K562 (cell line): Measurements from ENCODE around the gene TBC1D5. TPM values are rescaled to one million over a fixed set of nuclear protein-coding genes. Genes with fewer than 3 reads are reported as not detected.

Source experiments
- ATAC-seq: fragments of 200-7000 bp; cut with Tn5 transposase; 3 replicates; pipeline ENCODE4 v1.9.1; 2020; ENCODE audit warnings: moderate library complexity
- BruUV-seq: library from RNA; stranded (reverse); fragments of 400-500 nt; replicated peaks from 2 replicates; lab custom pipeline; 2021; lab: Mats Ljungman, UMichigan
- CTCF ChIA-PET: fragments of 300-600 bp; formaldehyde crosslinking; extraction: SDS; loops from one replicate; lab custom pipeline; 2021; ENCODE audit warnings: low intra/inter-chr PET ratio; lab: Yijun Ruan, JAX
- POLR2A ChIA-PET: fragments of 300-600, 350-650 bp; sonication (Branson Sonifier 250); formaldehyde crosslinking; extraction: SDS; loops from one replicate; lab custom pipeline; 2021; ENCODE audit warnings: antibody characterized with exemption, inconsistent platforms; lab: Yijun Ruan, JAX
- DNase-seq, 4 experiments: peaks; one replicate each; pipeline versions ENCODE4 v3.0.0 to v3.0.0-alpha.2; 2011 to 2018; ENCODE audit warnings: low spot score in 3 of 4, mixed read lengths in 3 of 4; ENCODE audit errors: extremely low read depth in 1 of 4
- FAIRE-seq: peaks from 2 replicates; lab custom pipeline; 2011; peaks lifted over from hg19 to GRCh38; lab: Jason Lieb, UNC
- H2AFZ ChIP-seq: 2 replicates; pipeline ENCODE4 v1.6.0; 2011; ENCODE audit warnings: low read depth, low read length, control low read depth, inconsistent platforms
- H3K27ac ChIP-seq: fragments of 200-600 bp; 3 replicates; pipeline ENCODE4 v1.8.0; 2011; ENCODE audit warnings: low read depth, mild to moderate bottlenecking, control low read depth, inconsistent platforms, low read length, moderate library complexity, mixed read lengths; ENCODE audit errors: extremely low read depth
- H3K27me3 ChIP-seq, 2 experiments: fragments of 300-600 bp in 1 of 2; 2 replicates in 1 of 2; 3 replicates in 1 of 2; pipeline versions ENCODE4 v1.6.0 to v1.8.0; 2011; ENCODE audit warnings: inconsistent platforms in 2 of 2, low read length in 2 of 2, mild to moderate bottlenecking in 1 of 2, mixed read lengths in 1 of 2, moderate library complexity in 1 of 2; ENCODE audit not compliant: control insufficient read depth in 2 of 2, insufficient read depth in 2 of 2
- H3K36me3 ChIP-seq: fragments of 300-600 bp; 3 replicates; pipeline ENCODE4 v1.8.0; 2011; ENCODE audit warnings: mild to moderate bottlenecking, low read length, inconsistent platforms; ENCODE audit not compliant: control insufficient read depth, insufficient read depth
- H3K4me1 ChIP-seq, 2 experiments: fragments of 200-600 bp in 1 of 2; replicated peaks in 1 of 2; 2 replicates in 1 of 2; 3 replicates in 1 of 2; pipeline versions ENCODE4 v1.5.1 to v1.8.0; 2011; ENCODE audit warnings: inconsistent platforms in 2 of 2, low read length in 2 of 2, mild to moderate bottlenecking in 1 of 2, mixed read lengths in 1 of 2, moderate library complexity in 1 of 2; ENCODE audit not compliant: control insufficient read depth in 2 of 2, insufficient read depth in 2 of 2
- H3K4me2 ChIP-seq: 2 replicates; pipeline ENCODE4 v1.6.1; 2011; ENCODE audit warnings: low read length, control low read depth, inconsistent platforms, mixed read lengths; ENCODE audit not compliant: insufficient read depth
- H3K4me3 ChIP-seq: fragments of 200-600 bp; sonication (generic), shearing (Covaris generic); 2 replicates; pipeline ENCODE4 v1.5.1; 2016; ENCODE audit warnings: control low read depth, inconsistent platforms
- H3K79me2 ChIP-seq: fragments of 200-600 bp; 3 replicates; pipeline ENCODE4 v1.8.0; 2011; ENCODE audit warnings: low read length, inconsistent platforms; ENCODE audit not compliant: control insufficient read depth, insufficient read depth
- H3K9ac ChIP-seq, 2 experiments: 2 replicates each; pipeline versions ENCODE4 v1.6.0 to v1.6.1; 2011; ENCODE audit warnings: low read depth in 2 of 2, low read length in 2 of 2, control low read depth in 1 of 2, inconsistent platforms in 1 of 2, mild to moderate bottlenecking in 1 of 2, mixed read lengths in 1 of 2; ENCODE audit not compliant: insufficient read depth in 1 of 2
- H3K9me1 ChIP-seq: one replicate; pipeline ENCODE4 v1.6.0; 2011; ENCODE audit warnings: inconsistent platforms, mild to moderate bottlenecking, low read length, moderate library complexity; ENCODE audit not compliant: control insufficient read depth, insufficient read depth
- H3K9me3 ChIP-seq: replicated peaks from 2 replicates; pipeline ENCODE4 v1.5.1; 2011; ENCODE audit warnings: low read depth, low read length, inconsistent platforms; ENCODE audit not compliant: control insufficient read depth, insufficient read depth
- H4K20me1 ChIP-seq: replicated peaks from 2 replicates; pipeline ENCODE4 v1.6.1; 2011; ENCODE audit warnings: low read length, inconsistent platforms, mixed read lengths; ENCODE audit not compliant: control insufficient read depth, insufficient read depth
- ARID1B ChIP-seq: fragments of 450-650 bp; IDR thresholded peaks from 2 replicates; pipeline ENCODE4 v1.6.1; 2016; ENCODE audit warnings: antibody characterized with exemption, mild to moderate bottlenecking, inconsistent platforms
- BHLHE40 ChIP-seq: IDR thresholded peaks from 2 replicates; pipeline ENCODE4 v1.6.1; 2011; ENCODE audit warnings: low read length, improper control_type of control experiment
- DPF2 ChIP-seq: fragments of 450-650 bp; IDR thresholded peaks from 2 replicates; pipeline ENCODE4 v1.6.1; 2016
- NCOA1 ChIP-seq: fragments of 450-650 bp; IDR thresholded peaks from 2 replicates; pipeline ENCODE4 v1.6.1; 2016; ENCODE audit warnings: low read depth
- RNF2 ChIP-seq: sonication (generic); IDR thresholded peaks from 2 replicates; pipeline ENCODE4 v1.6.1; 2016
- SETDB1 ChIP-seq: IDR thresholded peaks from one replicate; pipeline ENCODE4 v1.6.1; 2012; ENCODE audit warnings: low read length, control low read depth, inconsistent platforms
- TEAD4 ChIP-seq, 2 experiments: sonication (generic) in 1 of 2; formaldehyde crosslinking in 1 of 2; IDR thresholded peaks; 2 replicates each; pipeline versions ENCODE4 v1.6.1 to v1.8.0; 2012 to 2022; ENCODE audit warnings: borderline replicate concordance in 1 of 2, inconsistent platforms in 1 of 2, low read length in 1 of 2, mild to moderate bottlenecking in 1 of 2, missing genetic modification reagents in 1 of 2
- ZNF282 ChIP-seq: sonication (generic); formaldehyde crosslinking; IDR thresholded peaks from 2 replicates; pipeline ENCODE4 v1.8.1; 2023; ENCODE audit warnings: missing genetic modification reagents
- ZNF695 ChIP-seq: fragments of 450-650 bp; formaldehyde crosslinking; IDR thresholded peaks from 2 replicates; pipeline ENCODE4 v1.4.0; 2020; ENCODE audit warnings: mild to moderate bottlenecking, moderate library complexity
- WGBS: fragments of 100-300 bp; shearing (Covaris generic); methylation state at CpG from one replicate; pipeline ENCODE4 v1.1.6; 2016; ENCODE audit warnings: low coverage, mixed read lengths; ENCODE audit not compliant: insufficient coverage; ENCODE audit errors: missing lambda C conversion rate; 5-methylcytosine and 5-hydroxymethylcytosine counted together
- in situ Hi-C: fragments of 300-500 bp; cut with MboI; formaldehyde crosslinking; loops from 4 replicates; pipeline ENCODE4 v1.15.0; 2018; ENCODE audit warnings: inconsistent platforms, mixed read lengths
- intact Hi-C: fragments of 100-400 bp; cut with micrococcal nuclease; formaldehyde crosslinking; loops from 2 replicates; pipeline ENCODE4 v1.14.2; 2022
- polyA plus RNA-seq, 8 experiments: library from polyadenylated mRNA; depleted of rRNA in 4 of 8; stranded (reverse) in 5 of 8; unstranded in 3 of 8; fragments of >200 nt; fragmentation: Nextera tagmentation in 2 of 8; fragmentation: Illumina TruSeq in 1 of 8; extraction: Ambion mirVana in 2 of 8; extraction: Trizol in 1 of 8; gene quantifications; 2 replicates each; pipeline versions ENCODE4 v1.2.1 to v1.2.3, GENCODE V29; 2011 to 2014; ENCODE audit warnings: inconsistent platforms in 1 of 8, missing spikeins in 1 of 8
- total RNA-seq, 7 experiments: library from RNA; depleted of rRNA in 6 of 7; stranded (reverse); fragments of >200 nt in 6 of 7; fragmentation: Illumina TruSeq in 2 of 7; extraction: Trizol in 2 of 7; gene quantifications; 2 replicates each; pipeline versions ENCODE4 v1.2.1 to v1.2.3, GENCODE V29; 2011 to 2021; ENCODE audit warnings: low replicate concordance in 1 of 7
- TF ChIP-seq, protein P1 (sequence below): fragments of 450-650 bp; IDR thresholded peaks from 2 replicates; pipeline ENCODE4 v1.6.1; 2016
- TF ChIP-seq, protein P2 (sequence below), 2 experiments: fragments of 450-650 bp in 1 of 2; sonication (generic) in 1 of 2; formaldehyde crosslinking in 1 of 2; IDR thresholded peaks; 2 replicates each; pipeline versions ENCODE4 v1.7.1 to v1.9.0; 2016 to 2022; ENCODE audit warnings: inconsistent platforms in 1 of 2, mild to moderate bottlenecking in 1 of 2, missing genetic modification reagents in 1 of 2

Gene TBC1D5
- total and polyA plus RNA-seq, 9 of the 15 experiments (the other 6 are each of a cell fraction or from before 2014, with no cell fraction given) = 2.9 to 38.1 (median 25.6) TPM

DNA sequence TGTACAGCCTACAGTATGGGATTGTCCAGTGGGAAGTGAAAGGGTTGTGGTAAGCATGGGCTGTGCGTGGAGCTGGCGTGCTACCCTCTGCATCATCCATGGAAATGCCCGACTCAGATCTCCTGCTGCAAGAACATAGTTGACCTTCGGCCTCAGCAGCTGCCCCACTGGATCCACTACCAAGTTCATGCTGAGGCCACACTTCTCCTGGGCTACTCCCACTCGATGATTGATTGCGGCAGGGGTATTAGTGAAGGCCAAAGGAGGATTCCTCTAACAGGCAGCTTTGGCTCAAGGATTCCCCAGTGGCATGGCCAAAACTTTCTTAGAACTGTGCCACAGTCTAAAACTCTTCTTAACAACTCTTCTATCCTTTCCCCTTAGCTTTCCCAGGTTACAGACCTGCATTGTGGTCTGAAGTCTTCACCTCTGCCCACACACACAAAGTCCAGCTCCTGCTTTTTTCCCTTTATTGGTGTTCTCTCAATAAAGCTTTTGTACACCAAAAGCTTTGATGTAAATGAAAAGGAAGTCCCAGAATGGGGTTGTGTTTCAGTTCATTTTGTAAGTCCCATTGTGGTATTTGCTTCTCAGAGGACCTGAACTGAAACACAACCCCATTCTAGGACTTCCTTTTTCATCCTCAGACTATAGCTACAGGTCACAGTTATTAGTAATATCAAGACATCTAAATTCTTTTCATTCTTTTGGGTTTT lies 4.9 kb upstream of the TBC1D5 start:
- no peak for FAIRE-seq
- peak in 2 of 4 experiments; percentile 50 to 62 for DNase-seq
- no peaks in the 10 kb centered on the region for H4K20me1 ChIP-seq
- POLR2A ChIA-PET = interaction anchor here (0.6 to 1.1 kb wide), 3 partner anchors 16 to 89 kb away, joined by 3 to 4 read pairs (median 3); no protein-coding TSS in a partner anchor
- no peak overlapping the region for H3K4me2 ChIP-seq
- no peak overlapping the region for H3K4me3 ChIP-seq
- peaks cover 17 to 32% of the 10 kb centered on the region in 2 experiments; a peak in 4 of 5 replicates for H3K4me1 ChIP-seq
- WGBS = 45% methylated on average over 6 of the region's 6 CpGs
- in situ Hi-C loops (no loop called here), intact Hi-C loops (no loop called here)
- no peaks in the 10 kb centered on the region for H3K9me1 ChIP-seq
- CTCF ChIA-PET = no interaction called here
- peak overlapping the region; percentile 86 for H2AFZ ChIP-seq
- H3K9ac ChIP-seq = peak overlapping the region in 1 of 2 experiments; percentile 32; a peak in 1 of 4 replicates
- no peaks in the 10 kb centered on the region for H3K36me3 ChIP-seq
- H3K79me2 ChIP-seq = no peaks in the 10 kb centered on the region; the same call in 2 of the 3 replicates
- peak overlapping the region; percentile 33; the same call in 1 of the 3 replicates for H3K27ac ChIP-seq
- H3K27me3 ChIP-seq = no peaks in the 10 kb centered on the region
- H3K9me3 ChIP-seq = no peaks in the 10 kb centered on the region
- ATAC-seq = no peak
- no TSS peak for BruUV-seq
- TF ChIP-seq DPF2 (peak; percentile 18; the same call in 1 of the 2 replicates), ZNF282 (no peak), NCOA1 (no peak), ZNF695 (CRISPR knock-in tag) (no peak), TEAD4 (IDR thresholded peaks at IDR 0.05; ENCODE audit: low read length) (0 out of 2 replicates have a peak, but pooled peaks have one; percentile 10), TEAD4 (CRISPR knock-in tag; IDR thresholded peaks at IDR 0.05; ENCODE audit: borderline replicate concordance) (no peak), ARID1B (peak; percentile 29; the same call in 1 of the 2 replicates), SETDB1 (no peak), RNF2 (0 out of 2 replicates have a peak, but pooled peaks have one; percentile 22), BHLHE40 (0 out of 2 replicates have a peak, but pooled peaks have one; percentile 17)
- TF ChIP-seq, protein P1, sequence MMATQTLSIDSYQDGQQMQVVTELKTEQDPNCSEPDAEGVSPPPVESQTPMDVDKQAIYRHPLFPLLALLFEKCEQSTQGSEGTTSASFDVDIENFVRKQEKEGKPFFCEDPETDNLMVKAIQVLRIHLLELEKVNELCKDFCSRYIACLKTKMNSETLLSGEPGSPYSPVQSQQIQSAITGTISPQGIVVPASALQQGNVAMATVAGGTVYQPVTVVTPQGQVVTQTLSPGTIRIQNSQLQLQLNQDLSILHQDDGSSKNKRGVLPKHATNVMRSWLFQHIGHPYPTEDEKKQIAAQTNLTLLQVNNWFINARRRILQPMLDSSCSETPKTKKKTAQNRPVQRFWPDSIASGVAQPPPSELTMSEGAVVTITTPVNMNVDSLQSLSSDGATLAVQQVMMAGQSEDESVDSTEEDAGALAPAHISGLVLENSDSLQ = peak; percentile 85
- TF ChIP-seq, protein P2, sequence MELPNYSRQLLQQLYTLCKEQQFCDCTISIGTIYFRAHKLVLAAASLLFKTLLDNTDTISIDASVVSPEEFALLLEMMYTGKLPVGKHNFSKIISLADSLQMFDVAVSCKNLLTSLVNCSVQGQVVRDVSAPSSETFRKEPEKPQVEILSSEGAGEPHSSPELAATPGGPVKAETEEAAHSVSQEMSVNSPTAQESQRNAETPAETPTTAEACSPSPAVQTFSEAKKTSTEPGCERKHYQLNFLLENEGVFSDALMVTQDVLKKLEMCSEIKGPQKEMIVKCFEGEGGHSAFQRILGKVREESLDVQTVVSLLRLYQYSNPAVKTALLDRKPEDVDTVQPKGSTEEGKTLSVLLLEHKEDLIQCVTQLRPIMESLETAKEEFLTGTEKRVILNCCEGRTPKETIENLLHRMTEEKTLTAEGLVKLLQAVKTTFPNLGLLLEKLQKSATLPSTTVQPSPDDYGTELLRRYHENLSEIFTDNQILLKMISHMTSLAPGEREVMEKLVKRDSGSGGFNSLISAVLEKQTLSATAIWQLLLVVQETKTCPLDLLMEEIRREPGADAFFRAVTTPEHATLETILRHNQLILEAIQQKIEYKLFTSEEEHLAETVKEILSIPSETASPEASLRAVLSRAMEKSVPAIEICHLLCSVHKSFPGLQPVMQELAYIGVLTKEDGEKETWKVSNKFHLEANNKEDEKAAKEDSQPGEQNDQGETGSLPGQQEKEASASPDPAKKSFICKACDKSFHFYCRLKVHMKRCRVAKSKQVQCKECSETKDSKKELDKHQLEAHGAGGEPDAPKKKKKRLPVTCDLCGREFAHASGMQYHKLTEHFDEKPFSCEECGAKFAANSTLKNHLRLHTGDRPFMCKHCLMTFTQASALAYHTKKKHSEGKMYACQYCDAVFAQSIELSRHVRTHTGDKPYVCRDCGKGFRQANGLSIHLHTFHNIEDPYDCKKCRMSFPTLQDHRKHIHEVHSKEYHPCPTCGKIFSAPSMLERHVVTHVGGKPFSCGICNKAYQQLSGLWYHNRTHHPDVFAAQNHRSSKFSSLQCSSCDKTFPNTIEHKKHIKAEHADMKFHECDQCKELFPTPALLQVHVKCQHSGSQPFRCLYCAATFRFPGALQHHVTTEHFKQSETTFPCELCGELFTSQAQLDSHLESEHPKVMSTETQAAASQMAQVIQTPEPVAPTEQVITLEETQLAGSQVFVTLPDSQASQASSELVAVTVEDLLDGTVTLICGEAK (IDR thresholded peaks at IDR 0.05) = peak; percentile 67
- TF ChIP-seq, protein P2 (CRISPR knock-in tag; IDR thresholded peaks at IDR 0.05) = no peak
